ENCODE results near the gene OTOA. TPM values are rescaled to one million over a fixed set of nuclear protein-coding genes. Genes with fewer than 3 reads are reported as not detected.
A peak's percentile ranks its signal among the peaks of the same experiment; 100 is the strongest.

The OTOA gene
- polyA plus RNA-seq, 3 donors = 0.11 to 0.23 (median 0.21) TPM

DNA sequence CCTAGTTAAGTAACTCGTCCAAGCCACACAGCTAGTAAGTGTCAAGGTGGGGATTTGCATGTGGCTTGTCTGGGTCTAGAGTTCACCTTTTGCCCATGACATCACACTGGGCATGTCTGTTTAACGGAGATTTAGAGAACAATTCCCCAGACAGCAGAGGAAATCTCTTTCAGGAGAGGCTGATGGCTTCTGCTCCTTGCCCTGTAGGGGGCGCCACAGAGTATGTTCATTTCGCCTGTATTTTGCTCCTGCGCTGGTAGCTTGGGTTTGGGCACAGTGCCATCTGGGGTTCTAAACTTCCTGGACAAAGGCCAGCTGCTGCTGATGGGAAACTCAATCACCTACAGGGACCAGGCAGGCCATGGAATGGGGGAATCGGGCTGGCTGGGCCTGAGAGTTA, 20.4 kb downstream of the OTOA start:
- H3K27me3 ChIP-seq (ENCODE audit: control insufficient read depth in 2 of 2, insufficient read depth in 2 of 2, low read length in 2 of 2) = no peaks in the 10 kb centered on the region
- peak in 2 of 3 donors; percentile 24 to 40 for DNase-seq

DNA sequence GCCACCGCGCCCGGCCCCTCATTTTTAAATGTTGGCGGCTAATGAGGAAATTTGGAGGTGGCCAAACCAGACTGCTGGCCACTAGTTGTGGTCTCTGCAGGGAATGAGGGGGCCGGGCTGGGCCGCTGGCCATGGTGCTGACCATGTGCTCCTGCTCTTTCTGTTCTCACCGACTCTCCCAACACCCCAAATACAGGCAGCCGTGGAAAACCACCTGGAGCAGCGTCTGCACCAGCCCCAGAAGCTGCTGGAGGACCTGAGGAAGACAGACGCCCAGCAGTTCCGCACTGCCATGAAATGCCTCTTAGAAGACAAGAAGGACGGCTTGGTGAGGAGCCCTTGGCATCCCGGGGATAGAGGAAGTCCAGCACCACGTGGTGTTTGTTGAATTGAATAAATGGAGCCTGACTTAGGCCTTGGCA, 21.3 kb downstream of the OTOA start:
- H3K27ac Mint-ChIP-seq = no peak overlapping the region
- H3K27ac ChIP-seq (ENCODE audit: low read depth in 1 of 2, low read length in 2 of 2) = no peak overlapping the region
- H3K4me2 ChIP-seq (replicated peaks; ENCODE audit: extremely low read depth, low read length, poor library complexity, severe bottlenecking) = no peak overlapping the region
- no peak overlapping the region for H3K4me3 ChIP-seq (replicated peaks in 1 of 3; ENCODE audit: low read depth in 2 of 3, low read length in 3 of 3)
- H3K79me2 ChIP-seq (ENCODE audit: insufficient read depth, low read length) = no peaks in the 10 kb centered on the region
- peaks cover 4% of the 10 kb centered on the region for H3K4me1 Mint-ChIP-seq
- intact Hi-C loops (cut with micrococcal nuclease) = no loop called here
- H3K27me3 Mint-ChIP-seq (ENCODE audit: low read depth in 3 of 3) = peaks cover 0 to 18% (median 8%) of the 10 kb centered on the region in 3 donors
- no peaks in the 10 kb centered on the region for H3K36me3 Mint-ChIP-seq
- H3K9me3 ChIP-seq (replicated peaks in 1 of 2; ENCODE audit: control insufficient read depth in 1 of 2, insufficient read depth in 1 of 2, low read length in 2 of 2) = no peaks in the 10 kb centered on the region
- no peaks in the 10 kb centered on the region for H3K27me3 ChIP-seq (ENCODE audit: control insufficient read depth in 2 of 2, insufficient read depth in 2 of 2, low read length in 2 of 2)
- no peak overlapping the region for H3K4me3 Mint-ChIP-seq
- TF ChIP-seq, protein P1, sequence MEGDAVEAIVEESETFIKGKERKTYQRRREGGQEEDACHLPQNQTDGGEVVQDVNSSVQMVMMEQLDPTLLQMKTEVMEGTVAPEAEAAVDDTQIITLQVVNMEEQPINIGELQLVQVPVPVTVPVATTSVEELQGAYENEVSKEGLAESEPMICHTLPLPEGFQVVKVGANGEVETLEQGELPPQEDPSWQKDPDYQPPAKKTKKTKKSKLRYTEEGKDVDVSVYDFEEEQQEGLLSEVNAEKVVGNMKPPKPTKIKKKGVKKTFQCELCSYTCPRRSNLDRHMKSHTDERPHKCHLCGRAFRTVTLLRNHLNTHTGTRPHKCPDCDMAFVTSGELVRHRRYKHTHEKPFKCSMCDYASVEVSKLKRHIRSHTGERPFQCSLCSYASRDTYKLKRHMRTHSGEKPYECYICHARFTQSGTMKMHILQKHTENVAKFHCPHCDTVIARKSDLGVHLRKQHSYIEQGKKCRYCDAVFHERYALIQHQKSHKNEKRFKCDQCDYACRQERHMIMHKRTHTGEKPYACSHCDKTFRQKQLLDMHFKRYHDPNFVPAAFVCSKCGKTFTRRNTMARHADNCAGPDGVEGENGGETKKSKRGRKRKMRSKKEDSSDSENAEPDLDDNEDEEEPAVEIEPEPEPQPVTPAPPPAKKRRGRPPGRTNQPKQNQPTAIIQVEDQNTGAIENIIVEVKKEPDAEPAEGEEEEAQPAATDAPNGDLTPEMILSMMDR (IDR thresholded peaks at IDR 0.05) = no peak
- 79% methylated on average over 8 of the region's 14 CpGs for WGBS (ENCODE audit: insufficient coverage)
- no peaks in the 10 kb centered on the region for H4K20me1 ChIP-seq (ENCODE audit: insufficient read depth, low read length)
- H3K4me1 ChIP-seq (ENCODE audit: control insufficient read depth in 1 of 2, insufficient read depth in 2 of 2, low read length in 2 of 2) = no peaks in the 10 kb centered on the region
- peaks cover 2 to 9% (median 5%) of the 10 kb centered on the region in 7 donors for H3K9me3 Mint-ChIP-seq
- no peak overlapping the region for H3K9ac ChIP-seq (ENCODE audit: insufficient read depth, low read length, poor library complexity, severe bottlenecking)
- no peak overlapping the region for H2AFZ ChIP-seq (ENCODE audit: insufficient read depth, low read depth, low read length, poor library complexity, severe bottlenecking)
- DNase-seq = peak in 1 of 3 donors; percentile 8
- H3K36me3 ChIP-seq (replicated peaks in 1 of 2; ENCODE audit: control insufficient read depth in 1 of 2, insufficient read depth in 2 of 2, low read length in 2 of 2) = no peaks in the 10 kb centered on the region

More for the DNA sequence above, 20.4 kb downstream of the OTOA start:
- no peaks in the 10 kb centered on the region for H4K20me1 ChIP-seq (ENCODE audit: insufficient read depth, low read length)
- H3K4me1 ChIP-seq (ENCODE audit: control insufficient read depth in 1 of 2, insufficient read depth in 2 of 2, low read length in 2 of 2) = no peaks in the 10 kb centered on the region
- peaks cover 2 to 9% (median 5%) of the 10 kb centered on the region in 7 donors for H3K9me3 Mint-ChIP-seq
- H3K9me3 ChIP-seq (replicated peaks in 1 of 2; ENCODE audit: control insufficient read depth in 1 of 2, insufficient read depth in 1 of 2, low read length in 2 of 2) = no peaks in the 10 kb centered on the region
- no peak overlapping the region for H3K4me2 ChIP-seq (replicated peaks; ENCODE audit: extremely low read depth, low read length, poor library complexity, severe bottlenecking)
- whole genome bisulfite sequencing (ENCODE audit: insufficient coverage) = 11% methylated on average over 4 of the region's 6 CpGs
- peaks cover 4% of the 10 kb centered on the region for H3K4me1 Mint-ChIP-seq
- H3K36me3 ChIP-seq (replicated peaks in 1 of 2; ENCODE audit: control insufficient read depth in 1 of 2, insufficient read depth in 2 of 2, low read length in 2 of 2) = no peaks in the 10 kb centered on the region
- no peak overlapping the region for H3K9ac ChIP-seq (ENCODE audit: insufficient read depth, low read length, poor library complexity, severe bottlenecking)
- TF ChIP-seq, protein P1 (IDR thresholded peaks at IDR 0.05) = peak; percentile 71
- H3K27ac Mint-ChIP-seq = no peak overlapping the region
- no peak overlapping the region for H2AFZ ChIP-seq (ENCODE audit: insufficient read depth, low read depth, low read length, poor library complexity, severe bottlenecking)
- H3K4me3 Mint-ChIP-seq = no peak overlapping the region
- intact Hi-C loops (cut with micrococcal nuclease) = no loop called here
- H3K27ac ChIP-seq (ENCODE audit: low read depth in 1 of 2, low read length in 2 of 2) = no peak overlapping the region
- no peaks in the 10 kb centered on the region for H3K36me3 Mint-ChIP-seq
- no peaks in the 10 kb centered on the region for H3K79me2 ChIP-seq (ENCODE audit: insufficient read depth, low read length)
- peaks cover 3 to 15% (median 8%) of the 10 kb centered on the region in 3 donors for H3K27me3 Mint-ChIP-seq (ENCODE audit: low read depth in 3 of 3)
- H3K4me3 ChIP-seq (replicated peaks in 1 of 3; ENCODE audit: low read depth in 2 of 3, low read length in 3 of 3) = no peak overlapping the region
